H1 (cell line): ENCODE measurements around the gene SERGEF. TPM values are rescaled to one million over a fixed set of nuclear protein-coding genes. Genes with fewer than 3 reads are reported as not detected.

Experiments used
- CTCF ChIA-PET: fragments of 300-600 bp; sonication (Branson Sonifier 250); formaldehyde crosslinking; loops from one replicate; lab custom pipeline; 2021; ENCODE audit not compliant: partially characterized antibody; lab: Charles Lee
- POLR2A ChIA-PET: fragments of 300-600 bp; sonication (Branson Sonifier 250); formaldehyde crosslinking; loops from one replicate; lab custom pipeline; 2021; ENCODE audit warnings: inconsistent platforms; ENCODE audit not compliant: partially characterized antibody; lab: Charles Lee
- DNase-seq, 2 experiments: peaks; one replicate each; pipeline versions ENCODE4 v3.0.0 to v3.0.0-alpha.2; 2010 to 2022; ENCODE audit warnings: low spot score in 2 of 2, low read depth in 1 of 2, mixed read lengths in 1 of 2
- FAIRE-seq: peaks from 2 replicates; lab custom pipeline; 2011; peaks lifted over from hg19 to GRCh38; lab: Jason Lieb, UNC
- H2AFZ ChIP-seq: 2 replicates; pipeline ENCODE4 v1.8.1; 2012; ENCODE audit warnings: low read length, inconsistent platforms
- H2AK5ac ChIP-seq: 2 replicates; pipeline ENCODE4 v1.6.1; 2013; ENCODE audit warnings: low read depth, low read length
- H2BK120ac ChIP-seq: replicated peaks from 2 replicates; pipeline ENCODE3; 2013; ENCODE audit warnings: low read depth, low read length, inconsistent platforms
- H2BK12ac ChIP-seq: 2 replicates; pipeline ENCODE4 v1.6.1; 2013; ENCODE audit warnings: low read depth, low read length
- H2BK15ac ChIP-seq: 2 replicates; pipeline ENCODE4 v1.6.1; 2013; ENCODE audit warnings: low read length
- H2BK20ac ChIP-seq: 2 replicates; pipeline ENCODE4 v1.6.1; 2013; ENCODE audit warnings: low read length
- H2BK5ac ChIP-seq: 2 replicates; pipeline ENCODE4 v1.6.1; 2013; ENCODE audit warnings: low read depth, low read length
- H3K14ac ChIP-seq: 2 replicates; pipeline ENCODE4 v1.6.1; 2013; ENCODE audit warnings: inconsistent platforms; ENCODE audit not compliant: insufficient read length
- H3K18ac ChIP-seq: 2 replicates; pipeline ENCODE4 v1.6.1; 2013; ENCODE audit warnings: low read length; ENCODE audit errors: extremely low read depth
- H3K23ac ChIP-seq: 2 replicates; pipeline ENCODE4 v1.6.1; 2013; ENCODE audit warnings: inconsistent platforms; ENCODE audit not compliant: insufficient read length
- H3K23me2 ChIP-seq: 2 replicates; pipeline ENCODE4 v1.6.1; 2013; ENCODE audit warnings: low read depth, low read length
- H3K27ac ChIP-seq: 2 replicates; pipeline ENCODE4 v1.6.1; 2011; ENCODE audit warnings: low read depth, low read length, inconsistent platforms
- H3K27me3 ChIP-seq, 4 experiments: replicated peaks in 1 of 4; 1 replicate in 1 of 4; 2 replicates in 3 of 4; pipeline versions ENCODE4 v1.6.1 to v1.8.1; 2011 to 2013; ENCODE audit warnings: low read length in 3 of 4, mild to moderate bottlenecking in 3 of 4, inconsistent platforms in 2 of 4, mixed read lengths in 2 of 4, moderate library complexity in 1 of 4; ENCODE audit not compliant: control insufficient read depth in 3 of 4, insufficient read depth in 3 of 4; ENCODE audit errors: extremely low read depth in 1 of 4
- H3K36me3 ChIP-seq, 4 experiments: 2 replicates each; pipeline versions ENCODE4 v1.6.1 to v1.8.1; 2011 to 2013; ENCODE audit warnings: mild to moderate bottlenecking in 4 of 4, low read length in 3 of 4, moderate library complexity in 2 of 4, control low read depth in 1 of 4, inconsistent platforms in 1 of 4; ENCODE audit not compliant: insufficient read depth in 4 of 4, control insufficient read depth in 2 of 4
- H3K4ac ChIP-seq: replicated peaks from 2 replicates; pipeline ENCODE3; 2013; ENCODE audit warnings: low read length, low read depth, mixed read lengths, inconsistent platforms; ENCODE audit not compliant: insufficient read length
- H3K4me1 ChIP-seq, 4 experiments: replicated peaks in 1 of 4; 1 replicate in 1 of 4; 2 replicates in 3 of 4; pipeline versions ENCODE4 v1.6.1 to v1.8.1; 2011 to 2013; ENCODE audit warnings: low read length in 3 of 4, inconsistent platforms in 2 of 4, mixed read lengths in 1 of 4; ENCODE audit not compliant: insufficient read depth in 4 of 4, control insufficient read depth in 3 of 4
- H3K4me2 ChIP-seq, 2 experiments: 2 replicates each; pipeline versions ENCODE4 v1.6.1 to v1.8.1; 2011 to 2013; ENCODE audit warnings: low read depth in 2 of 2, low read length in 2 of 2, control low read depth in 1 of 2, inconsistent platforms in 1 of 2, mild to moderate bottlenecking in 1 of 2; ENCODE audit not compliant: insufficient read depth in 1 of 2
- H3K4me3 ChIP-seq, 4 experiments: fragments of 200-600, 300-600 bp in 1 of 4; sonication (generic), shearing (Covaris generic), sonication (Bioruptor Twin) in 1 of 4; 2 replicates each; pipeline versions ENCODE4 v1.5.1 to v1.8.1; 2011 to 2016; ENCODE audit warnings: low read length in 4 of 4, low read depth in 3 of 4, control low read depth in 2 of 4, inconsistent platforms in 2 of 4, mild to moderate bottlenecking in 2 of 4, mixed read lengths in 1 of 4, moderate library complexity in 1 of 4; ENCODE audit not compliant: insufficient read depth in 2 of 4; ENCODE audit errors: extremely low read depth in 1 of 4
- H3K56ac ChIP-seq: replicated peaks from 2 replicates; pipeline ENCODE3; 2013; ENCODE audit warnings: low read depth, mild to moderate bottlenecking, mixed read lengths, low read length, inconsistent platforms; ENCODE audit not compliant: insufficient read length
- H3K79me1 ChIP-seq: 2 replicates; pipeline ENCODE4 v1.6.1; 2013; ENCODE audit warnings: low read depth, low read length, control low read depth
- H3K79me2 ChIP-seq, 2 experiments: 2 replicates each; pipeline versions ENCODE4 v1.6.1 to v1.8.1; 2012 to 2013; ENCODE audit warnings: low read length in 2 of 2, mild to moderate bottlenecking in 2 of 2, inconsistent platforms in 1 of 2; ENCODE audit not compliant: insufficient read depth in 2 of 2, control insufficient read depth in 1 of 2
- H3K9ac ChIP-seq, 4 experiments: replicated peaks in 1 of 4; 1 replicate in 1 of 4; 2 replicates in 3 of 4; pipeline versions ENCODE4 v1.6.1 to v1.8.1; 2011 to 2013; ENCODE audit warnings: low read depth in 3 of 4, low read length in 3 of 4, control low read depth in 2 of 4, mild to moderate bottlenecking in 2 of 4, moderate library complexity in 2 of 4, inconsistent platforms in 1 of 4; ENCODE audit errors: extremely low read depth in 1 of 4
- H3K9me3 ChIP-seq, 2 experiments: 2 replicates each; pipeline versions ENCODE4 v1.6.1 to v1.8.1; 2012 to 2013; ENCODE audit warnings: mild to moderate bottlenecking in 2 of 2, moderate library complexity in 2 of 2, control low read depth in 1 of 2, inconsistent platforms in 1 of 2, low read depth in 1 of 2, low read length in 1 of 2, mixed read lengths in 1 of 2; ENCODE audit not compliant: insufficient read depth in 2 of 2
- H4K20me1 ChIP-seq, 2 experiments: replicated peaks in 1 of 2; 2 replicates each; pipeline versions ENCODE3 to v1.8.1; 2011 to 2013; ENCODE audit warnings: inconsistent platforms in 2 of 2, low read length in 2 of 2, mild to moderate bottlenecking in 1 of 2; ENCODE audit not compliant: insufficient read depth in 2 of 2, control insufficient read depth in 1 of 2
- H4K5ac ChIP-seq: 2 replicates; pipeline ENCODE4 v1.6.1; 2013; ENCODE audit warnings: low read length, low read depth, mixed read lengths, inconsistent platforms; ENCODE audit not compliant: insufficient read length
- H4K8ac ChIP-seq: 2 replicates; pipeline ENCODE4 v1.8.0; 2013; ENCODE audit warnings: mild to moderate bottlenecking, moderate library complexity, low read length, inconsistent platforms; ENCODE audit not compliant: insufficient read depth; ENCODE audit errors: extremely low read depth
- H4K91ac ChIP-seq: replicated peaks from 2 replicates; pipeline ENCODE3; 2013; ENCODE audit warnings: low read length, mixed read lengths, inconsistent platforms; ENCODE audit not compliant: insufficient read length
- HDAC2 ChIP-seq, 2 experiments: fragments of 300-600 bp in 1 of 2; sonication (generic) in 1 of 2; IDR thresholded peaks; 2 replicates each; pipeline ENCODE4 v1.6.1; 2011 to 2012; ENCODE audit warnings: low read depth in 2 of 2, low read length in 2 of 2, mild to moderate bottlenecking in 2 of 2, moderate library complexity in 2 of 2, borderline replicate concordance in 1 of 2, inconsistent platforms in 1 of 2
- MAX ChIP-seq: IDR thresholded peaks from 2 replicates; pipeline ENCODE4 v1.6.1; 2012; ENCODE audit warnings: inconsistent platforms
- RBBP5 ChIP-seq: IDR thresholded peaks from 2 replicates; pipeline ENCODE4 v1.7.1; 2012; ENCODE audit warnings: low read depth, mild to moderate bottlenecking, inconsistent platforms, low read length, moderate library complexity, borderline replicate concordance
- SIX5 ChIP-seq: IDR thresholded peaks from 2 replicates; pipeline ENCODE4 v1.6.1; 2011; ENCODE audit warnings: mild to moderate bottlenecking, low read depth, low read length
- SUZ12 ChIP-seq: fragments of 200-600 bp; sonication (generic); IDR thresholded peaks from 2 replicates; pipeline ENCODE4 v1.6.1; 2012; ENCODE audit warnings: mild to moderate bottlenecking, inconsistent platforms, low read length, moderate library complexity, mixed read lengths
- ZNF274 ChIP-seq: IDR thresholded peaks from 2 replicates; pipeline ENCODE4 v1.7.0; 2012; ENCODE audit warnings: low read length, borderline replicate concordance; ENCODE audit errors: extremely low read depth
- WGBS, 2 experiments: shearing (Covaris generic) in 1 of 2; methylation state at CpG; one replicate each; pipeline versions ENCODE4 v1.1.6 to v1.1.7; 2013 to 2015; ENCODE audit warnings: low lambda C conversion rate in 2 of 2, mixed read lengths in 2 of 2, inconsistent platforms in 1 of 2, low coverage in 1 of 2, missing lambda C conversion rate in 1 of 2; ENCODE audit not compliant: insufficient replicate concordance in 2 of 2, insufficient coverage in 1 of 2, insufficient read length in 1 of 2; ENCODE audit errors: extremely low coverage in 1 of 2, missing lambda C conversion rate in 1 of 2; 5-methylcytosine and 5-hydroxymethylcytosine counted together
- polyA plus RNA-seq, 7 experiments: library from polyadenylated mRNA; depleted of rRNA in 3 of 7; stranded (reverse) in 5 of 7; unstranded in 2 of 7; fragments of >200 nt in 5 of 7; fragments of 200-250 nt in 2 of 7; gene quantifications; 1 replicate in 5 of 7; 2 replicates in 1 of 7; 4 replicates in 1 of 7; pipeline versions ENCODE4 v1.2.1 to v1.2.3, GENCODE V29; 2011 to 2013; ENCODE audit warnings: missing spikeins in 2 of 7, mixed read lengths in 2 of 7
- total RNA-seq: library from RNA; stranded (reverse); fragmentation: NEBNext Ultra II Directional; extraction: Animal tissue kit (Norgen Biotek cat#: 25700); gene quantifications from 2 replicates; pipeline ENCODE4 v1.2.1, GENCODE V29; 2021

The SERGEF gene
- total and polyA plus RNA-seq, 2 of the 8 experiments (the other 6 are each of a cell fraction or from before 2014, with no cell fraction given): 16.6 to 28.8 TPM

- ChIA-PET CTCF (interaction anchor here (0.8 to 10.4 kb wide), 10 partner anchors 7 to 176 kb away, joined by 3 to 62 read pairs (median 5); no protein-coding TSS in a partner anchor), POLR2A (no interaction called here)
- WGBS, 2 experiments: 92% methylated on average over 3 of the region's 3 CpGs; no CpG with 5 or more reads in 1 of the 2 experiments
- Histone ChIP-seq H3K27me3 (no peaks in the 10 kb centered on the region), H2BK12ac (no peak overlapping the region), H3K4me3 (no peak overlapping the region), H2BK5ac (no peak overlapping the region), H4K8ac (no peak overlapping the region), H3K9ac (no peak overlapping the region), H3K23ac (no peak overlapping the region), H2AK5ac (no peak overlapping the region), H3K27ac (no peak overlapping the region), H3K14ac (no peak overlapping the region), H3K9me3 (no peaks in the 10 kb centered on the region), H3K4ac (no peak overlapping the region), H3K79me1 (no peaks in the 10 kb centered on the region), H2AFZ (no peak overlapping the region), H3K79me2 (no peaks in the 10 kb centered on the region), H3K23me2 (no peaks in the 10 kb centered on the region), H4K20me1 (no peaks in the 10 kb centered on the region), H3K56ac (no peak overlapping the region), H2BK20ac (no peak overlapping the region), H3K4me1 (peaks cover 0 to 11% (median 5%) of the 10 kb centered on the region in 4 experiments; a peak in 4 of 7 replicates), H3K4me2 (no peak overlapping the region), H3K18ac (no peak overlapping the region), H2BK15ac (no peak overlapping the region), H4K5ac (no peak overlapping the region), H2BK120ac (no peak overlapping the region), H3K36me3 (no peaks in the 10 kb centered on the region), H4K91ac (no peak overlapping the region)
- no peak for FAIRE-seq
- no peak for DNase-seq
- TF ChIP-seq SUZ12: no peak
- no peak for TF ChIP-seq MAX
- no peak for TF ChIP-seq SIX5
- no peak for TF ChIP-seq HDAC2 (IDR thresholded peaks at IDR 0.05; ENCODE audit: borderline replicate concordance in 1 of 2, low read depth in 2 of 2, low read length in 2 of 2)
- TF ChIP-seq RBBP5: no peak
- TF ChIP-seq ZNF274: no peak
Observed at GRCh38 chr11:17923217-17923616, 89.6 kb downstream of the SERGEF start.
